Activated CD8-positive, alpha-beta memory T cell treated with anti-CD3 and anti-CD28 coated beads, Interleukin-2, amount 10 ng/mL, durations not matched to agents 7 days and 5 days (primary cell): ENCODE measurements around the gene SLC12A6. TPM values are rescaled to one million over a fixed set of nuclear protein-coding genes. Genes with fewer than 3 reads are reported as not detected.
"Not testable (repeated sequence)": the region's sequence is repeated elsewhere in the genome, so short reads cannot be mapped to it uniquely, and the experiment has no call there.

Source experiments
- ATAC-seq: fragments of 150-1000 bp; cut with Tn5 transposase; one replicate; pipeline ENCODE4 v1.10.0; 2021; ENCODE audit warnings: moderate library complexity
- CTCF ChIA-PET: fragments of 350-600 bp; sonication (Branson Sonifier 250); formaldehyde crosslinking; loops from one replicate; lab custom pipeline; 2021; ENCODE audit warnings: antibody characterized with exemption; lab: Charles Lee
- DNase-seq: peaks from one replicate; pipeline ENCODE4 v3.0.0-alpha.2; 2020
- H3K27ac Mint-ChIP-seq: one replicate; pipeline ENCODE4 v1.8.0; 2021; ENCODE audit warnings: mild to moderate bottlenecking, mixed read lengths
- H3K27me3 Mint-ChIP-seq: one replicate; pipeline ENCODE4 v1.8.0; 2021; ENCODE audit warnings: mixed read lengths
- H3K36me3 Mint-ChIP-seq: one replicate; pipeline ENCODE4 v1.8.0; 2021; ENCODE audit warnings: mild to moderate bottlenecking, mixed read lengths
- H3K4me1 Mint-ChIP-seq: one replicate; pipeline ENCODE4 v1.8.0; 2021; ENCODE audit warnings: mixed read lengths
- H3K4me3 Mint-ChIP-seq: one replicate; pipeline ENCODE4 v1.8.0; 2021; ENCODE audit warnings: mild to moderate bottlenecking, moderate library complexity, mixed read lengths
- H3K9me3 Mint-ChIP-seq: one replicate; pipeline ENCODE4 v1.8.0; 2022; ENCODE audit warnings: low read depth, mixed read lengths
- total RNA-seq, 2 experiments: library from RNA; stranded (reverse); gene quantifications; one replicate each; pipeline ENCODE4 v1.2.3, GENCODE V29; 2021

Gene SLC12A6
- total RNA-seq, 2 experiments from 2014 or later: 28.2 to 55.2 TPM

GRCh38 chr15:34365091-34365825, 27.7 kb upstream of the SLC12A6 start:
- peak overlapping the region; percentile 96 for H3K4me3 Mint-ChIP-seq
- DNase-seq: no peak
- no peaks in the 10 kb centered on the region for H3K9me3 Mint-ChIP-seq
- H3K27me3 Mint-ChIP-seq: no peaks in the 10 kb centered on the region
- peak overlapping the region; percentile 89 for H3K27ac Mint-ChIP-seq
- no peak for ATAC-seq
- H3K36me3 Mint-ChIP-seq: peaks cover 30% of the 10 kb centered on the region
- CTCF ChIA-PET: interaction anchor here (1.0 to 4.1 kb wide), 11 partner anchors 8 to 302 kb away, joined by 3 to 55 read pairs (median 6); partner anchors contain the start of genes NOP10, NUTM1 and SLC12A6
- H3K4me1 Mint-ChIP-seq: peaks cover 39% of the 10 kb centered on the region

- ATAC-seq: no peak
- no peak overlapping the region for H3K27ac Mint-ChIP-seq
Measured at GRCh38 chr15:34364041-34364440, 26.5 kb upstream of the SLC12A6 start.

GRCh38 chr15:34362047-34362773, 24.6 kb upstream of the SLC12A6 start:
- H3K27me3 Mint-ChIP-seq: no peaks in the 10 kb centered on the region
- peaks cover 43% of the 10 kb centered on the region for H3K36me3 Mint-ChIP-seq
- no peak overlapping the region for H3K27ac Mint-ChIP-seq

More at GRCh38 chr15:34364041-34364440, 26.5 kb upstream of the SLC12A6 start:
- CTCF ChIA-PET: interaction anchor here (1.0 kb wide), 1 partner anchor 21 kb away, joined by 3 read pairs; the partner anchor contains the start of gene NOP10
- no peak overlapping the region for H3K4me3 Mint-ChIP-seq
- H3K36me3 Mint-ChIP-seq: peaks cover 36% of the 10 kb centered on the region
- no peaks in the 10 kb centered on the region for H3K9me3 Mint-ChIP-seq
- H3K4me1 Mint-ChIP-seq: peaks cover 30% of the 10 kb centered on the region
- no peaks in the 10 kb centered on the region for H3K27me3 Mint-ChIP-seq
- no peak for DNase-seq

GRCh38 chr15:34361278-34361677, 23.7 kb upstream of the SLC12A6 start:
- Mint-ChIP-seq H3K27ac (no peak overlapping the region), H3K9me3 (no peaks in the 10 kb centered on the region), H3K27me3 (no peaks in the 10 kb centered on the region), H3K4me3 (no peak overlapping the region), H3K36me3 (peaks cover 43% of the 10 kb centered on the region), H3K4me1 (peaks cover 22% of the 10 kb centered on the region)
- CTCF ChIA-PET: interaction anchor here (1.1 to 3.0 kb wide), 2 partner anchors 18 to 119 kb away, joined by 4 to 12 read pairs; partner anchors contain the start of genes NOP10 and NUTM1
- ATAC-seq (no peak), DNase-seq (no peak)

More at GRCh38 chr15:34362047-34362773, 24.6 kb upstream of the SLC12A6 start:
- CTCF ChIA-PET: interaction anchor here (3.0 kb wide), 1 partner anchor 19 kb away, joined by 12 read pairs; the partner anchor contains the start of genes NOP10 and NUTM1
- ATAC-seq: no peak
- no peak overlapping the region for H3K4me3 Mint-ChIP-seq
- no peak for DNase-seq
- no peaks in the 10 kb centered on the region for H3K9me3 Mint-ChIP-seq
- H3K4me1 Mint-ChIP-seq: peaks cover 22% of the 10 kb centered on the region

- H3K4me1 Mint-ChIP-seq: peaks cover 13% of the 10 kb centered on the region
- no peak overlapping the region for H3K4me3 Mint-ChIP-seq
- H3K27ac Mint-ChIP-seq: no peak overlapping the region
Measured at GRCh38 chr15:34360298-34360697, 22.7 kb upstream of the SLC12A6 start.

GRCh38 chr15:34359416-34359815, 21.8 kb upstream of the SLC12A6 start:
- peaks cover 43% of the 10 kb centered on the region for H3K36me3 Mint-ChIP-seq
- DNase-seq (no peak), ATAC-seq (no peak)
- no peaks in the 10 kb centered on the region for H3K27me3 Mint-ChIP-seq
- no peak overlapping the region for H3K27ac Mint-ChIP-seq
- peaks cover 5% of the 10 kb centered on the region for H3K4me1 Mint-ChIP-seq
- no peak overlapping the region for H3K4me3 Mint-ChIP-seq
- CTCF ChIA-PET: interaction anchor here (1.2 kb wide), 1 partner anchor 16 kb away, joined by 4 read pairs; the partner anchor contains the start of genes NOP10 and NUTM1
- H3K9me3 Mint-ChIP-seq: no peaks in the 10 kb centered on the region

More at GRCh38 chr15:34360298-34360697, 22.7 kb upstream of the SLC12A6 start:
- CTCF ChIA-PET: interaction anchor here (1.0 to 1.2 kb wide), 4 partner anchors 14 to 227 kb away, joined by 3 to 4 read pairs (median 4); partner anchors contain the start of genes NOP10 and NUTM1
- ATAC-seq: no peak
- Mint-ChIP-seq H3K9me3 (no peaks in the 10 kb centered on the region), H3K27me3 (no peaks in the 10 kb centered on the region), H3K36me3 (peaks cover 45% of the 10 kb centered on the region)
- DNase-seq: no peak

GRCh38 chr15:34358948-34359347, 21.4 kb upstream of the SLC12A6 start:
- Mint-ChIP-seq H3K27me3 (no peaks in the 10 kb centered on the region), H3K9me3 (no peaks in the 10 kb centered on the region), H3K4me3 (no peak overlapping the region), H3K36me3 (peaks cover 43% of the 10 kb centered on the region), H3K27ac (no peak overlapping the region), H3K4me1 (peaks cover 5% of the 10 kb centered on the region)
- CTCF ChIA-PET: interaction anchor here (1.2 to 1.4 kb wide), 2 partner anchors 16 kb away, joined by 4 to 8 read pairs; partner anchors contain the start of genes NOP10 and NUTM1
- no peak for ATAC-seq
- DNase-seq: no peak

- H3K36me3 Mint-ChIP-seq: peaks cover 37% of the 10 kb centered on the region
- H3K27ac Mint-ChIP-seq: no peak overlapping the region
- no peak overlapping the region for H3K4me3 Mint-ChIP-seq
- DNase-seq (no peak), ATAC-seq (no peak)
- no peaks in the 10 kb centered on the region for H3K9me3 Mint-ChIP-seq
- H3K27me3 Mint-ChIP-seq: no peaks in the 10 kb centered on the region
- CTCF ChIA-PET: interaction anchor here (1.4 to 1.5 kb wide), 2 partner anchors 10 to 15 kb away, joined by 7 to 8 read pairs; partner anchors contain the start of genes NOP10 and NUTM1
- peaks cover 5% of the 10 kb centered on the region for H3K4me1 Mint-ChIP-seq
Measured at GRCh38 chr15:34358367-34358766, 20.8 kb upstream of the SLC12A6 start.

- no peaks in the 10 kb centered on the region for H3K4me1 Mint-ChIP-seq
- CTCF ChIA-PET: interaction anchor here (1.0 to 1.5 kb wide), 3 partner anchors 8 to 14 kb away, joined by 3 to 8 read pairs (median 7); partner anchors contain the start of genes NOP10 and NUTM1
Measured at GRCh38 chr15:34357653-34358052, 20.1 kb upstream of the SLC12A6 start.

GRCh38 chr15:34355241-34355640, 17.7 kb upstream of the SLC12A6 start:
- ATAC-seq: no peak
- Mint-ChIP-seq H3K27ac (no peak overlapping the region), H3K9me3 (no peaks in the 10 kb centered on the region), H3K36me3 (peaks cover 19% of the 10 kb centered on the region), H3K4me3 (no peak overlapping the region), H3K4me1 (no peaks in the 10 kb centered on the region), H3K27me3 (no peaks in the 10 kb centered on the region)
- no peak for DNase-seq
- CTCF ChIA-PET: interaction anchor here (1.9 kb wide), 1 partner anchor 12 kb away, joined by 7 read pairs; the partner anchor contains the start of genes NOP10 and NUTM1

More at GRCh38 chr15:34357653-34358052, 20.1 kb upstream of the SLC12A6 start:
- Mint-ChIP-seq H3K9me3 (no peaks in the 10 kb centered on the region), H3K36me3 (peaks cover 31% of the 10 kb centered on the region), H3K27me3 (no peaks in the 10 kb centered on the region), H3K27ac (no peak overlapping the region), H3K4me3 (no peak overlapping the region)
- ATAC-seq (no peak), DNase-seq (no peak)

GRCh38 chr15:34354286-34354685, 16.7 kb upstream of the SLC12A6 start:
- no peak overlapping the region for H3K27ac Mint-ChIP-seq
- H3K36me3 Mint-ChIP-seq: peaks cover 14% of the 10 kb centered on the region
- DNase-seq: no peak
- no peaks in the 10 kb centered on the region for H3K27me3 Mint-ChIP-seq
- CTCF ChIA-PET: interaction anchor here (1.9 kb wide), 1 partner anchor 11 kb away, joined by 7 read pairs; the partner anchor contains the start of genes NOP10 and NUTM1
- no peaks in the 10 kb centered on the region for H3K9me3 Mint-ChIP-seq
- H3K4me1 Mint-ChIP-seq: no peaks in the 10 kb centered on the region
- no peak for ATAC-seq
- H3K4me3 Mint-ChIP-seq: no peak overlapping the region

GRCh38 chr15:34353627-34354026, 16.0 kb upstream of the SLC12A6 start:
- Mint-ChIP-seq H3K36me3 (peaks cover 10% of the 10 kb centered on the region), H3K9me3 (no peaks in the 10 kb centered on the region), H3K27ac (no peak overlapping the region), H3K4me1 (no peaks in the 10 kb centered on the region), H3K4me3 (no peak overlapping the region), H3K27me3 (no peaks in the 10 kb centered on the region)
- ATAC-seq (no peak), DNase-seq (no peak)
- CTCF ChIA-PET: interaction anchor here (0.6 kb wide), 1 partner anchor 112 kb away, joined by 3 read pairs; no protein-coding TSS in a partner anchor

GRCh38 chr15:34352996-34353395, 15.4 kb upstream of the SLC12A6 start:
- H3K36me3 Mint-ChIP-seq, DNase-seq, H3K4me3 Mint-ChIP-seq, ATAC-seq, H3K9me3 Mint-ChIP-seq, H3K27ac Mint-ChIP-seq, CTCF ChIA-PET, H3K27me3 Mint-ChIP-seq, H3K4me1 Mint-ChIP-seq: not testable (repeated sequence)
